Thymus (tissue), 11 donors: ENCODE measurements around the gene DPY19L3. TPM values are rescaled to one million over a fixed set of nuclear protein-coding genes. Genes with fewer than 3 reads are reported as not detected.
A peak's percentile ranks its signal among the peaks of the same experiment; 100 is the strongest.

Experiments used
- DNase-seq, 9 donors: peaks; one replicate each; pipeline ENCODE4 v3.0.0-alpha.2; 2013; ENCODE audit warnings: low spot score in 9 of 9, low read depth in 6 of 9, missing footprints in 1 of 9
- H3K27ac ChIP-seq, 2 donors: one replicate each; pipeline ENCODE4 v1.5.1; 2013; ENCODE audit warnings: control low read depth in 1 of 2, low read depth in 1 of 2, low read length in 1 of 2, mild to moderate bottlenecking in 1 of 2, moderate library complexity in 1 of 2
- H3K27me3 ChIP-seq, 2 donors: one replicate each; pipeline ENCODE4 v1.5.1; 2013; ENCODE audit warnings: low read length in 1 of 2; ENCODE audit not compliant: control insufficient read depth in 2 of 2, insufficient read depth in 1 of 2
- H3K36me3 ChIP-seq, 2 donors: one replicate each; pipeline ENCODE4 v1.5.1; 2013; ENCODE audit warnings: low read length in 1 of 2, mild to moderate bottlenecking in 1 of 2, moderate library complexity in 1 of 2; ENCODE audit not compliant: control insufficient read depth in 2 of 2, insufficient read depth in 2 of 2
- H3K4me1 ChIP-seq, 2 donors: one replicate each; pipeline ENCODE4 v1.5.1; 2013; ENCODE audit warnings: low read length in 2 of 2; ENCODE audit not compliant: control insufficient read depth in 2 of 2, insufficient read depth in 2 of 2
- H3K4me3 ChIP-seq, 2 donors: one replicate each; pipeline ENCODE4 v1.5.1; 2013; ENCODE audit warnings: low read length in 2 of 2, control low read depth in 1 of 2, mild to moderate bottlenecking in 1 of 2
- H3K9me3 ChIP-seq, 2 donors: one replicate each; pipeline ENCODE4 v1.5.1; 2013; ENCODE audit warnings: low read length in 1 of 2, mild to moderate bottlenecking in 1 of 2; ENCODE audit not compliant: control insufficient read depth in 2 of 2, insufficient read depth in 1 of 2
- WGBS: extraction: QIAGEN DNeasy Blood & Tissue Kit; methylation state at CpG from one replicate; pipeline ENCODE4 v1.1.7; 2013; 5-methylcytosine and 5-hydroxymethylcytosine counted together
- polyA plus RNA-seq: library from polyadenylated mRNA; stranded (reverse); fragments of 200-250 nt; gene quantifications from one replicate; pipeline ENCODE4 v1.2.3, GENCODE V29; 2013
- total RNA-seq: library from RNA; stranded (reverse); fragments of 120-200 nt; gene quantifications from one replicate; pipeline ENCODE4 v1.2.4, GENCODE V29; 2013
- donor health status: healthy.

Gene DPY19L3
- total and polyA plus RNA-seq, 2 donors: 7.8 to 11.9 TPM

GRCh38 chr19:32453736-32454135 lies 48.2 kb downstream of the DPY19L3 start:
- Histone ChIP-seq H3K36me3 (peaks cover 0 to 6% of the 10 kb centered on the region in 2 donors), H3K27ac (no peak overlapping the region), H3K9me3 (no peaks in the 10 kb centered on the region), H3K4me3 (no peak overlapping the region), H3K4me1 (no peaks in the 10 kb centered on the region), H3K27me3 (no peaks in the 10 kb centered on the region)
- no peak for DNase-seq
- WGBS: 95% methylated on average over 2 of the region's 2 CpGs

- Histone ChIP-seq H3K4me3 (no peak overlapping the region), H3K4me1 (no peaks in the 10 kb centered on the region), H3K27ac (no peak overlapping the region), H3K27me3 (no peaks in the 10 kb centered on the region), H3K9me3 (no peaks in the 10 kb centered on the region), H3K36me3 (peaks cover 0 to 6% of the 10 kb centered on the region in 2 donors)
- 99% methylated on average over 4 of the region's 4 CpGs for WGBS
- no peak for DNase-seq
Measured at GRCh38 chr19:32456406-32456805, 50.8 kb downstream of the DPY19L3 start.

GRCh38 chr19:32457571-32458158 lies 52.1 kb downstream of the DPY19L3 start:
- Histone ChIP-seq H3K4me3 (no peak overlapping the region), H3K9me3 (no peaks in the 10 kb centered on the region), H3K4me1 (no peaks in the 10 kb centered on the region), H3K36me3 (peaks cover 0 to 6% of the 10 kb centered on the region in 2 donors), H3K27me3 (no peaks in the 10 kb centered on the region), H3K27ac (no peak overlapping the region)
- WGBS: 93% methylated on average over 5 of the region's 5 CpGs
- no peak for DNase-seq

GRCh38 chr19:32458500-32459123 lies 53.0 kb downstream of the DPY19L3 start:
- 97% methylated on average over 4 of the region's 4 CpGs for WGBS
- Histone ChIP-seq H3K36me3 (peaks cover 0 to 6% of the 10 kb centered on the region in 2 donors), H3K27ac (no peak overlapping the region), H3K9me3 (no peaks in the 10 kb centered on the region), H3K4me1 (no peaks in the 10 kb centered on the region), H3K4me3 (no peak overlapping the region), H3K27me3 (no peaks in the 10 kb centered on the region)
- no peak for DNase-seq

- 96% methylated on average over 3 of the region's 3 CpGs for WGBS
- Histone ChIP-seq H3K4me1 (no peaks in the 10 kb centered on the region), H3K9me3 (no peaks in the 10 kb centered on the region), H3K4me3 (no peak overlapping the region), H3K27me3 (no peaks in the 10 kb centered on the region), H3K27ac (no peak overlapping the region), H3K36me3 (peaks cover 0 to 6% of the 10 kb centered on the region in 2 donors)
- DNase-seq: no peak
Measured at GRCh38 chr19:32459204-32459865, 53.8 kb downstream of the DPY19L3 start.

- Histone ChIP-seq H3K4me1 (no peaks in the 10 kb centered on the region), H3K9me3 (no peaks in the 10 kb centered on the region), H3K27me3 (no peaks in the 10 kb centered on the region), H3K36me3 (peaks cover 0 to 6% of the 10 kb centered on the region in 2 donors), H3K27ac (no peak overlapping the region), H3K4me3 (no peak overlapping the region)
- no peak for DNase-seq
- 97% methylated on average over 3 of the region's 3 CpGs for WGBS
Measured at GRCh38 chr19:32460476-32460875, 54.9 kb downstream of the DPY19L3 start.

GRCh38 chr19:32464279-32464678 lies 58.7 kb downstream of the DPY19L3 start:
- peak in 1 of 9 donors; percentile 2 for DNase-seq

GRCh38 chr19:32465176-32465575 lies 59.6 kb downstream of the DPY19L3 start:
- no peak for DNase-seq
- Histone ChIP-seq H3K9me3 (no peaks in the 10 kb centered on the region), H3K27me3 (no peaks in the 10 kb centered on the region), H3K36me3 (peaks cover 0 to 2% of the 10 kb centered on the region in 2 donors), H3K27ac (no peak overlapping the region), H3K4me3 (no peak overlapping the region), H3K4me1 (no peaks in the 10 kb centered on the region)
- 99% methylated on average over 2 of the region's 2 CpGs for WGBS

More at GRCh38 chr19:32464279-32464678, 58.7 kb downstream of the DPY19L3 start:
- H3K9me3 ChIP-seq: no peaks in the 10 kb centered on the region
- H3K27me3 ChIP-seq: no peaks in the 10 kb centered on the region
- H3K4me3 ChIP-seq: no peak overlapping the region
- 88% methylated on average over 2 of the region's 2 CpGs for WGBS
- H3K27ac ChIP-seq: no peak overlapping the region
- no peaks in the 10 kb centered on the region for H3K4me1 ChIP-seq
- H3K36me3 ChIP-seq: no peaks in the 10 kb centered on the region

GRCh38 chr19:32469795-32470194 lies 64.2 kb downstream of the DPY19L3 start:
- Histone ChIP-seq H3K4me3 (no peak overlapping the region), H3K4me1 (peaks cover 6 to 7% of the 10 kb centered on the region in 2 donors), H3K9me3 (no peaks in the 10 kb centered on the region), H3K27ac (no peak overlapping the region), H3K36me3 (peaks cover 2 to 3% of the 10 kb centered on the region in 2 donors), H3K27me3 (no peaks in the 10 kb centered on the region)
- 98% methylated on average over 5 of the region's 5 CpGs for WGBS
- DNase-seq: no peak
